Measurements from ENCODE around the gene AOAH.

The AOAH gene

GRCh38 chr7:36761835-36762234, 37.5 kb upstream of the AOAH start:
- H3K4me3 ChIP-seq (ENCODE audit: low read depth, low read length) = no peak overlapping the region
- DNase-seq (ENCODE audit: low read depth) = no peak
- no peak for TF ChIP-seq CTCF (IDR thresholded peaks at IDR 0.05; ENCODE audit: control insufficient read depth, extremely low read depth, insufficient read depth)

- H3K4me3 ChIP-seq (ENCODE audit: low read depth, low read length) = no peak overlapping the region
- DNase-seq (ENCODE audit: low read depth) = no peak
- TF ChIP-seq CTCF (IDR thresholded peaks at IDR 0.05; ENCODE audit: control insufficient read depth, extremely low read depth, insufficient read depth) = no peak
Observed at GRCh38 chr7:36760856-36761762, 36.8 kb upstream of the AOAH start.

- DNase-seq (ENCODE audit: low read depth) = no peak
- no peak overlapping the region for H3K4me3 ChIP-seq (ENCODE audit: low read depth, low read length)
- no peak for TF ChIP-seq CTCF (IDR thresholded peaks at IDR 0.05; ENCODE audit: control insufficient read depth, extremely low read depth, insufficient read depth)
Observed at GRCh38 chr7:36758879-36759278, 34.6 kb upstream of the AOAH start.

GRCh38 chr7:36755484-36755883, 31.2 kb upstream of the AOAH start:
- no peak overlapping the region for H3K4me3 ChIP-seq (ENCODE audit: low read depth, low read length)
- DNase-seq (ENCODE audit: low read depth) = no peak
- TF ChIP-seq CTCF (IDR thresholded peaks at IDR 0.05; ENCODE audit: control insufficient read depth, extremely low read depth, insufficient read depth) = no peak

- no peak for TF ChIP-seq CTCF (IDR thresholded peaks at IDR 0.05; ENCODE audit: control insufficient read depth, extremely low read depth, insufficient read depth)
- H3K4me3 ChIP-seq (ENCODE audit: low read depth, low read length) = no peak overlapping the region
- DNase-seq (ENCODE audit: low read depth) = no peak
Observed at GRCh38 chr7:36752026-36752711, 27.9 kb upstream of the AOAH start.

- no peak for TF ChIP-seq CTCF (IDR thresholded peaks at IDR 0.05; ENCODE audit: control insufficient read depth, extremely low read depth, insufficient read depth)
- no peak for DNase-seq (ENCODE audit: low read depth)
- H3K4me3 ChIP-seq (ENCODE audit: low read depth, low read length) = no peak overlapping the region
Observed at GRCh38 chr7:36750451-36750850, 26.2 kb upstream of the AOAH start.
